ENCODE measurements around the gene DNM2. TPM values are rescaled to one million over a fixed set of nuclear protein-coding genes. Genes with fewer than 3 reads are reported as not detected.

The DNM2 gene
- total RNA-seq, 6 donors from 2014 or later: 238 to 744 (median 318) TPM

DNA sequence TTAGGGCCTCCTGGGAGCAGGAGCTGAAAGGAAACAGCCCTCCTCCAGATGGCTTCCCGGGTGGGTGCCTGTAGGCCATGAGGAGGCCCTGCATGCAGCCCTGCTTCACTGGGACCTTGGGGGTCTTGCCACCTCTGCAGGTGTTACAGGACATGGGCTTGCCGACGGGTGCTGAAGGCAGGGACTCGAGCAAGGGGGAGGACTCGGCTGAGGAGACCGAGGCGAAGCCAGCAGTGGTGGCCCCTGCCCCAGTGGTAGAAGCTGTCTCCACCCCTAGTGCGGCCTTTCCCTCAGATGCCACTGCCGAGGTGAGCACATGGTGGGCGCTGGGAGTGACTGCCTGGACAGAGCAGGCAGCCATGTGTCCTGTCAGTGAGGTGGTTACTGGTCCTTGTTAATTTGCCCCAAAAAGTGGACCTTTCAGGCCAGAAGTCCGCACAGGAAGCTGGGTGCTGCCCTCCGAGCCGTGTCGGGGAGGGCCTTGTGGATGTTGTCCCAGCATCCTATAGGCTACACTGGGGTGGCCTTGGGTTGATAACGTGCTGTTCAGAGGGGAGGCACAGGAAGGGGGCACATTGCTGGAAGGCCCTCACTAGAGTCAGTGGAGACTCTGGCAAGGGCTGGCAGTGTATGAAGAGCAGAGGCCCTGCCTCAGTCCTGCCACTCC is 35.3 kb upstream of the DNM2 start:
- no peak for DNase-seq
- H3K4me1 ChIP-seq: no peaks in the 10 kb centered on the region
- no peak overlapping the region for H3K4me3 ChIP-seq
- ATAC-seq (ENCODE audit: low FRiP score in 2 of 2): no peak
- peaks cover 70 to 100% (median 96%) of the 10 kb centered on the region in 4 donors for H3K36me3 ChIP-seq
- WGBS, 2 donors: 93 to 98% methylated on average over 14 to 15 of the region's 15 CpGs
- no peak for TF ChIP-seq POLR2AphosphoS5 (IDR thresholded peaks at IDR 0.05)
- TF ChIP-seq EP300 (IDR thresholded peaks at IDR 0.05): no peak
- no peak for TF ChIP-seq POLR2A (IDR thresholded peaks at IDR 0.05)
- TF ChIP-seq, protein P1, sequence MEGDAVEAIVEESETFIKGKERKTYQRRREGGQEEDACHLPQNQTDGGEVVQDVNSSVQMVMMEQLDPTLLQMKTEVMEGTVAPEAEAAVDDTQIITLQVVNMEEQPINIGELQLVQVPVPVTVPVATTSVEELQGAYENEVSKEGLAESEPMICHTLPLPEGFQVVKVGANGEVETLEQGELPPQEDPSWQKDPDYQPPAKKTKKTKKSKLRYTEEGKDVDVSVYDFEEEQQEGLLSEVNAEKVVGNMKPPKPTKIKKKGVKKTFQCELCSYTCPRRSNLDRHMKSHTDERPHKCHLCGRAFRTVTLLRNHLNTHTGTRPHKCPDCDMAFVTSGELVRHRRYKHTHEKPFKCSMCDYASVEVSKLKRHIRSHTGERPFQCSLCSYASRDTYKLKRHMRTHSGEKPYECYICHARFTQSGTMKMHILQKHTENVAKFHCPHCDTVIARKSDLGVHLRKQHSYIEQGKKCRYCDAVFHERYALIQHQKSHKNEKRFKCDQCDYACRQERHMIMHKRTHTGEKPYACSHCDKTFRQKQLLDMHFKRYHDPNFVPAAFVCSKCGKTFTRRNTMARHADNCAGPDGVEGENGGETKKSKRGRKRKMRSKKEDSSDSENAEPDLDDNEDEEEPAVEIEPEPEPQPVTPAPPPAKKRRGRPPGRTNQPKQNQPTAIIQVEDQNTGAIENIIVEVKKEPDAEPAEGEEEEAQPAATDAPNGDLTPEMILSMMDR (IDR thresholded peaks at IDR 0.05): no peak
- H3K27me3 ChIP-seq: no peaks in the 10 kb centered on the region
- no peaks in the 10 kb centered on the region for H3K9me3 ChIP-seq
- H3K27ac ChIP-seq: no peak overlapping the region

DNA sequence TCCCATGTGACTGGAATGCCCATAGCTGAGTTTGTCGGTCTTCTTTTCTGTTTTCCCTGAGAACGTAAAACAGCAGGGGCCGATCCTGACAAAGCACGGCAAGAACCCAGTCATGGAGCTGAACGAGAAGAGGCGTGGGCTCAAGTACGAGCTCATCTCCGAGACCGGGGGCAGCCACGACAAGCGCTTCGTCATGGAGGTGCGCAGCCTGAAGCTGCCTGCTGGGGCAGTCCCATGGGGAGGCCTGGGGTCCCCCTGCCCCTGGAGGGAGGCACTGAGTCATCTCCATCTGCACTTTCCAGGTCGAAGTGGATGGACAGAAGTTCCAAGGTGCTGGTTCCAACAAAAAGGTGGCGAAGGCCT is 34.8 kb upstream of the DNM2 start:
- H3K27me3 ChIP-seq: no peaks in the 10 kb centered on the region
- H3K9me3 ChIP-seq: no peaks in the 10 kb centered on the region
- peaks cover 75 to 100% (median 96%) of the 10 kb centered on the region in 4 donors for H3K36me3 ChIP-seq
- TF ChIP-seq EP300 (IDR thresholded peaks at IDR 0.05) (no peak), POLR2AphosphoS5 (IDR thresholded peaks at IDR 0.05) (no peak), POLR2A (IDR thresholded peaks at IDR 0.05) (no peak)
- TF ChIP-seq, protein P1 (IDR thresholded peaks at IDR 0.05): no peak
- no peak for ATAC-seq (ENCODE audit: low FRiP score in 2 of 2)
- no peak overlapping the region for H3K27ac ChIP-seq
- 94 to 96% methylated on average over 12 to 15 of the region's 15 CpGs for WGBS, 2 donors
- H3K4me1 ChIP-seq: no peaks in the 10 kb centered on the region
- H3K4me3 ChIP-seq: no peak overlapping the region
- DNase-seq: no peak

DNA sequence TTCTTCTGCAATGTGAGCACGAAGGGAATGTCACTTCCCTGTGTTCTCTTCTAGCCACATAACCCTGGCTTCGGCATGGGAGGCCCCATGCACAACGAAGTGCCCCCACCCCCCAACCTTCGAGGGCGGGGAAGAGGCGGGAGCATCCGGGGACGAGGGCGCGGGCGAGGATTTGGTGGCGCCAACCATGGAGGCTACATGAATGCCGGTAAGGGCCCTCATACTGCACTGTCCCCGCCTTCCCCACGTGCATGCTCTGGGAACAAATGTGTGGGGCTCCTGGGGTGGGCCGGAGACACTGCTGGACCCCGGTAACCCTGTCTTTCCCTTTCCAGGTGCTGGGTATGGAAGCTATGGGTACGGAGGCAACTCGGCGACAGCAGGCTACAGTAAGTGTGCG is 34.3 kb upstream of the DNM2 start:
- peaks cover 71 to 100% (median 96%) of the 10 kb centered on the region in 4 donors for H3K36me3 ChIP-seq
- DNase-seq (no peak), ATAC-seq (ENCODE audit: low FRiP score in 2 of 2) (no peak)
- H3K27ac ChIP-seq: no peak overlapping the region
- H3K27me3 ChIP-seq: no peaks in the 10 kb centered on the region
- TF ChIP-seq POLR2AphosphoS5 (IDR thresholded peaks at IDR 0.05) (no peak), POLR2A (IDR thresholded peaks at IDR 0.05) (no peak), EP300 (IDR thresholded peaks at IDR 0.05) (no peak)
- TF ChIP-seq, protein P1 (IDR thresholded peaks at IDR 0.05): no peak
- no peak overlapping the region for H3K4me3 ChIP-seq
- 90 to 96% methylated on average over 20 to 21 of the region's 21 CpGs for WGBS, 2 donors
- H3K9me3 ChIP-seq: no peaks in the 10 kb centered on the region
- no peaks in the 10 kb centered on the region for H3K4me1 ChIP-seq

DNA sequence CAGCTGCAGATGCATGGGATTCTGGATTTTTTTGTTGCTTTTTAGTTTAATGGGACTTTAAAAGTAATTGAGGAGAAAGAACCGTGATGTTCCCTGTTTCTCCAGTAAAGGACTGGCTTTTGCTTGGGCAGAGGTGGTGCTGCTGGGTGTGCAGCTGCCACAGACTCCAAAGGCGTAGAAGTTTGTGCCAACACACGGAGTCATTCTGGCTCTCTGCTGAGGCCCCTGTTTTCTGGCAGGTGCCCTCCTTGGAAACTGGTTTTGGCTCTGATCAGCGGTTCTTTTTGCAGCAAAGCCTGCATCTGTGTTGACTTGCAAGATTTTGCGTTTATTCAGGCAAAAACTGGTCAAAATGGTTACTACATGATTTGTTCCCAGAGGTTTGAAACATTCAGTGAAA is 32.7 kb upstream of the DNM2 start:
- ATAC-seq (ENCODE audit: low FRiP score in 2 of 2) (no peak), DNase-seq (no peak)
- TF ChIP-seq POLR2AphosphoS5 (IDR thresholded peaks at IDR 0.05): no peak
- TF ChIP-seq, protein P1 (IDR thresholded peaks at IDR 0.05): no peak
- no peak for TF ChIP-seq POLR2A (IDR thresholded peaks at IDR 0.05)
- no peak for TF ChIP-seq EP300 (IDR thresholded peaks at IDR 0.05)
- Histone ChIP-seq H3K36me3 (peaks cover 63 to 100% (median 97%) of the 10 kb centered on the region in 4 donors), H3K4me3 (no peak overlapping the region), H3K27me3 (no peaks in the 10 kb centered on the region), H3K4me1 (peaks cover 0 to 3% (median 0%) of the 10 kb centered on the region in 4 donors), H3K27ac (no peak overlapping the region), H3K9me3 (no peaks in the 10 kb centered on the region)
- WGBS, 2 donors: 92% methylated on average over 5 of the region's 5 CpGs

DNA sequence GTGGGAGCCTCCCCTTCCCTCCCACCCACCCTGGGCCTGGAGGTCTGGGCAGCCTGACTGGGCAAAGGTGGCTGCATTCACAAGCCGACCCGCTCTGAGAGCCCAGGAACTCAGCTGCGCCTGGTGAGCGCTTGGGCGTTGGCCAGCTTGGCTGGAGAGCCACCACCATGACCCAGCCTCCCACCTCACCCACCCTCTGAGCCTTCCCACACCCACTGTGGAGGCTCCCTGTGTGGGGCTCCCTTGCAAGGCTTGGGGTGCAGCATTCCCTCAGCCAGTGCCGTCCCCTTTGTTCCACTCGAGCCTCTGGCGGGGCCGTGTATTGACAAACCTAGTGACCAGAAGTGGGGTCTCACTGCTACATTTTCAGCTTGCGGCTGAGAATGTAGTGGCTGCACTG is 31.7 kb upstream of the DNM2 start:
- no peak for ATAC-seq (ENCODE audit: low FRiP score in 2 of 2)
- no peak for DNase-seq
- no peak for TF ChIP-seq POLR2A (IDR thresholded peaks at IDR 0.05)
- no peak for TF ChIP-seq POLR2AphosphoS5 (IDR thresholded peaks at IDR 0.05)
- no peak for TF ChIP-seq EP300 (IDR thresholded peaks at IDR 0.05)
- TF ChIP-seq, protein P1 (IDR thresholded peaks at IDR 0.05): no peak
- peaks cover 0 to 3% (median 0%) of the 10 kb centered on the region in 4 donors for H3K4me1 ChIP-seq
- H3K27ac ChIP-seq: no peak overlapping the region
- H3K4me3 ChIP-seq: no peak overlapping the region
- 88 to 95% methylated on average over 5 to 8 of the region's 10 CpGs for WGBS, 2 donors
- H3K9me3 ChIP-seq: no peaks in the 10 kb centered on the region
- H3K36me3 ChIP-seq: peaks cover 53 to 100% (median 97%) of the 10 kb centered on the region in 4 donors
- H3K27me3 ChIP-seq: no peaks in the 10 kb centered on the region
